ENCODE results near the gene LGR4.

DNA sequence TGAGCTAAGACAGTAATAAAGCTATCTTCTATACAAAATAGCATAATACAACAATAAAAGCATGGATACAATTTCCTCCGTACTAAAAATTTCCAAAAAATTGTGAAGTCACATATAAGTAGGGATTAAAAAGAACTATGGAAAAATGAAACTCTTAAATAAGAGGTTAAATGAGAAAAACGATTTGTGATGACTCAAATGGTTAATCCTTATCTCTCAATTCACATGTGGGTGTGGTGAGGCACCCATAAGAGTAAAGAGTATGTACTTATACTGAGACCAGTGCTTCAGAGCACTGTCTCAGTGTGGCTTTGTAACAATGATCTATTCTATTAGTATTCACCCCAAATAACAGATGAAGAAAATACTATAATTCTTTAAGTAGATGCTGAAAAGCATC lies 84.6 kb downstream of the LGR4 start:
- TF ChIP-seq GATA2 (IDR thresholded peaks at IDR 0.05; ENCODE audit: low read depth, low read length) (no peak), GATA3 (IDR thresholded peaks at IDR 0.05; ENCODE audit: low read depth, low read length) (no peak)
